Cardiac muscle cell (in vitro differentiated cells and primary cell): Measurements from ENCODE around the gene STX8. TPM values are rescaled to one million over a fixed set of nuclear protein-coding genes. Genes with fewer than 3 reads are reported as not detected.

Experiments
- DNase-seq, 2 donors: peaks; one replicate each; pipeline versions ENCODE4 v3.0.0 to v3.0.0-alpha.2; 2010 to 2017; ENCODE audit warnings: low read depth in 1 of 2, low spot score in 1 of 2
- H3K27ac ChIP-seq: fragments of 200-600 bp; sonication (generic); 2 replicates; pipeline ENCODE4 v1.5.1; 2016
- H3K27me3 ChIP-seq: fragments of 200-600 bp; sonication (generic); 2 replicates; pipeline ENCODE4 v1.6.0; 2016; ENCODE audit warnings: control low read depth
- H3K36me3 ChIP-seq: fragments of 200-600 bp; sonication (generic); 2 replicates; pipeline ENCODE4 v1.5.1; 2016; ENCODE audit warnings: control low read depth
- H3K4me1 ChIP-seq: fragments of 200-600 bp; sonication (generic); 2 replicates; pipeline ENCODE4 v1.8.1; 2017; ENCODE audit warnings: low read depth, mild to moderate bottlenecking, mixed run types
- H3K4me3 ChIP-seq: fragments of 200-600 bp; sonication (generic); 2 replicates; pipeline ENCODE4 v1.5.1; 2016; ENCODE audit warnings: mild to moderate bottlenecking
- H3K9me3 ChIP-seq: fragments of 200-600 bp; sonication (generic); 2 replicates; pipeline ENCODE4 v1.5.1; 2017; ENCODE audit warnings: low read depth, mild to moderate bottlenecking, control low read depth
- CTCF ChIP-seq: IDR thresholded peaks from 2 replicates; pipeline ENCODE4 v1.5.1; 2012; ENCODE audit warnings: low read depth, mild to moderate bottlenecking, low read length
- polyA plus RNA-seq: library from polyadenylated mRNA; unstranded; fragments of >200 nt; fragmentation: Nextera tagmentation; extraction: Ambion mirVana; gene quantifications from 2 replicates; pipeline ENCODE4 v1.2.1, GENCODE V29; 2016
- total RNA-seq: library from RNA; depleted of rRNA; stranded (reverse); fragments of >200 nt; gene quantifications from 2 replicates; pipeline ENCODE4 v1.2.3, GENCODE V29; 2016

STX8 gene
- total and polyA plus RNA-seq, 2 experiments from 2014 or later = 46.9 to 95.2 TPM

- no peaks in the 10 kb centered on the region for H3K9me3 ChIP-seq
- H3K4me3 ChIP-seq = no peak overlapping the region
- DNase-seq = no peak
- H3K27ac ChIP-seq = no peak overlapping the region
- H3K27me3 ChIP-seq = no peaks in the 10 kb centered on the region
- no peak for TF ChIP-seq CTCF
- no peaks in the 10 kb centered on the region for H3K4me1 ChIP-seq
- no peaks in the 10 kb centered on the region for H3K36me3 ChIP-seq
These were observed 26.4 kb downstream of the STX8 start for GRCh38 chr17:9549215-9549614.

GRCh38 chr17:9544221-9544620, 31.4 kb downstream of the STX8 start:
- TF ChIP-seq CTCF = no peak
- Histone ChIP-seq H3K36me3 (no peaks in the 10 kb centered on the region), H3K4me3 (no peak overlapping the region), H3K27me3 (no peaks in the 10 kb centered on the region), H3K9me3 (no peaks in the 10 kb centered on the region), H3K27ac (no peak overlapping the region), H3K4me1 (no peaks in the 10 kb centered on the region)
- DNase-seq = no peak

GRCh38 chr17:9541718-9542117, 33.9 kb downstream of the STX8 start:
- no peaks in the 10 kb centered on the region for H3K9me3 ChIP-seq
- no peaks in the 10 kb centered on the region for H3K36me3 ChIP-seq
- H3K4me3 ChIP-seq = no peak overlapping the region
- no peaks in the 10 kb centered on the region for H3K4me1 ChIP-seq
- no peak overlapping the region for H3K27ac ChIP-seq
- DNase-seq = no peak
- no peak for TF ChIP-seq CTCF
- H3K27me3 ChIP-seq = no peaks in the 10 kb centered on the region

- no peaks in the 10 kb centered on the region for H3K4me1 ChIP-seq
- no peaks in the 10 kb centered on the region for H3K36me3 ChIP-seq
- no peak for DNase-seq
- no peak overlapping the region for H3K27ac ChIP-seq
- H3K27me3 ChIP-seq = no peaks in the 10 kb centered on the region
- no peaks in the 10 kb centered on the region for H3K9me3 ChIP-seq
- TF ChIP-seq CTCF = no peak
- H3K4me3 ChIP-seq = no peak overlapping the region
These were observed 37.0 kb downstream of the STX8 start for GRCh38 chr17:9538626-9539025.

- Histone ChIP-seq H3K4me3 (no peak overlapping the region), H3K4me1 (no peaks in the 10 kb centered on the region), H3K9me3 (no peaks in the 10 kb centered on the region), H3K36me3 (no peaks in the 10 kb centered on the region), H3K27me3 (no peaks in the 10 kb centered on the region), H3K27ac (no peak overlapping the region)
- no peak for TF ChIP-seq CTCF
- DNase-seq = no peak
These were observed 38.3 kb downstream of the STX8 start for GRCh38 chr17:9537177-9537776.
